Measurements from ENCODE around the gene IMPG2.
"Not testable (repeated sequence)": the region's sequence is repeated elsewhere in the genome, so short reads cannot be mapped to it uniquely, and the experiment has no call there.

IMPG2 gene

GRCh38 chr3:101320475-101320874 lies at the start of gene IMPG2:
IMPG2 (minus strand) TSS chr3:101320575; CDS start chr3:101320372, 203 bp downstream.
- DNase-seq (no peak), ATAC-seq (no peak)
- Mint-ChIP-seq H3K4me3 (no peak within 1 kb of the TSS), H3K4me1 (no peaks in the 10 kb centered on the region), H3K9me3 (no peaks in the 10 kb centered on the region), H3K27me3 (no peaks in the 10 kb centered on the region), H3K27ac (no peak within 1 kb of the TSS)

- no peak for DNase-seq
- Mint-ChIP-seq H3K27ac (no peak overlapping the region), H3K4me1 (no peaks in the 10 kb centered on the region), H3K4me3 (no peak overlapping the region), H3K9me3 (peaks cover 5 to 7% of the 10 kb centered on the region in 2 donors), H3K27me3 (no peaks in the 10 kb centered on the region)
- ATAC-seq, result no peak
Measured at GRCh38 chr3:101362406-101362805, 42.0 kb upstream of the IMPG2 start.

- no peaks in the 10 kb centered on the region for H3K4me1 Mint-ChIP-seq
- no peak overlapping the region for H3K27ac Mint-ChIP-seq
- H3K4me3 Mint-ChIP-seq, result no peak overlapping the region
- DNase-seq, result no peak
- no peaks in the 10 kb centered on the region for H3K27me3 Mint-ChIP-seq
- no peaks in the 10 kb centered on the region for H3K9me3 Mint-ChIP-seq
- no peak for ATAC-seq
Measured at GRCh38 chr3:101351829-101352228, 31.5 kb upstream of the IMPG2 start.

GRCh38 chr3:101340591-101340990 lies 20.2 kb upstream of the IMPG2 start:
- H3K27ac Mint-ChIP-seq, result peak overlapping the region in 1 of 2 donors; percentile 75
- DNase-seq (no peak), ATAC-seq (no peak)
- no peak overlapping the region for H3K4me3 Mint-ChIP-seq
- no peaks in the 10 kb centered on the region for H3K4me1 Mint-ChIP-seq
- H3K27me3 Mint-ChIP-seq, result no peaks in the 10 kb centered on the region
- no peaks in the 10 kb centered on the region for H3K9me3 Mint-ChIP-seq

- Mint-ChIP-seq H3K27me3 (no peaks in the 10 kb centered on the region), H3K9me3 (no peaks in the 10 kb centered on the region), H3K4me3 (no peak overlapping the region), H3K4me1 (no peaks in the 10 kb centered on the region), H3K27ac (peak overlapping the region in 1 of 2 donors; percentile 57)
- no peak for ATAC-seq
- DNase-seq, result no peak
Measured at GRCh38 chr3:101333883-101334282, 13.5 kb upstream of the IMPG2 start.

GRCh38 chr3:101329016-101329673 lies 8.8 kb upstream of the IMPG2 start:
- Mint-ChIP-seq H3K27ac (no peak overlapping the region), H3K4me3 (no peak overlapping the region), H3K27me3 (no peaks in the 10 kb centered on the region), H3K4me1 (no peaks in the 10 kb centered on the region), H3K9me3 (no peaks in the 10 kb centered on the region)
- ATAC-seq, result no peak
- DNase-seq, result no peak

- ATAC-seq (no peak), DNase-seq (no peak)
- no peaks in the 10 kb centered on the region for H3K27me3 Mint-ChIP-seq
- H3K9me3 Mint-ChIP-seq, result no peaks in the 10 kb centered on the region
- no peak overlapping the region for H3K27ac Mint-ChIP-seq
- H3K4me3 Mint-ChIP-seq, result no peak overlapping the region
- H3K4me1 Mint-ChIP-seq, result no peaks in the 10 kb centered on the region
Measured at GRCh38 chr3:101325393-101326134, 5.2 kb upstream of the IMPG2 start.

- no peaks in the 10 kb centered on the region for H3K4me1 Mint-ChIP-seq
- H3K4me3 Mint-ChIP-seq, result no peak overlapping the region
- ATAC-seq (no peak), DNase-seq (no peak)
- no peak overlapping the region for H3K27ac Mint-ChIP-seq
- H3K9me3 Mint-ChIP-seq, result no peaks in the 10 kb centered on the region
- no peaks in the 10 kb centered on the region for H3K27me3 Mint-ChIP-seq
Measured at GRCh38 chr3:101319531-101319930, 844 bp downstream of the IMPG2 start.

GRCh38 chr3:101312545-101312944 lies 7.8 kb downstream of the IMPG2 start:
- Mint-ChIP-seq H3K4me1 (no peaks in the 10 kb centered on the region), H3K9me3 (peaks cover 14 to 23% of the 10 kb centered on the region in 2 donors), H3K4me3 (no peak overlapping the region), H3K27ac (no peak overlapping the region), H3K27me3 (no peaks in the 10 kb centered on the region)
- ATAC-seq (no peak), DNase-seq (no peak)

- Mint-ChIP-seq H3K4me1 (no peaks in the 10 kb centered on the region), H3K27ac (no peak overlapping the region), H3K4me3 (no peak overlapping the region), H3K9me3 (peaks cover 18 to 27% of the 10 kb centered on the region in 2 donors), H3K27me3 (no peaks in the 10 kb centered on the region)
- no peak for DNase-seq
- no peak for ATAC-seq
Measured at GRCh38 chr3:101311676-101312075, 8.7 kb downstream of the IMPG2 start.

- ATAC-seq (no peak), DNase-seq (no peak)
- no peak overlapping the region for H3K27ac Mint-ChIP-seq
- no peaks in the 10 kb centered on the region for H3K4me1 Mint-ChIP-seq
- H3K9me3 Mint-ChIP-seq, result peaks cover 18 to 27% of the 10 kb centered on the region in 2 donors
- H3K27me3 Mint-ChIP-seq, result no peaks in the 10 kb centered on the region
- no peak overlapping the region for H3K4me3 Mint-ChIP-seq
Measured at GRCh38 chr3:101310978-101311375, 9.4 kb downstream of the IMPG2 start.

GRCh38 chr3:101308147-101308772 lies 12.1 kb downstream of the IMPG2 start:
- H3K27me3 Mint-ChIP-seq, H3K27ac Mint-ChIP-seq: not testable (repeated sequence)

GRCh38 chr3:101303836-101304235 lies 16.5 kb downstream of the IMPG2 start:
- H3K9me3 Mint-ChIP-seq, result peaks cover 23 to 26% of the 10 kb centered on the region in 2 donors
- ATAC-seq (no peak), DNase-seq (no peak)
- no peaks in the 10 kb centered on the region for H3K27me3 Mint-ChIP-seq
- H3K4me1 Mint-ChIP-seq, result no peaks in the 10 kb centered on the region
- H3K27ac Mint-ChIP-seq, result no peak overlapping the region
- H3K4me3 Mint-ChIP-seq, result no peak overlapping the region

More at GRCh38 chr3:101308147-101308772, 12.1 kb downstream of the IMPG2 start:
- not testable (repeated sequence) for H3K4me1 Mint-ChIP-seq, H3K4me3 Mint-ChIP-seq, ATAC-seq, DNase-seq
- peaks cover 22 to 27% of the 10 kb centered on the region in 2 donors for H3K9me3 Mint-ChIP-seq

- Mint-ChIP-seq H3K9me3 (peaks cover 20 to 22% of the 10 kb centered on the region in 2 donors), H3K27ac (no peak overlapping the region), H3K27me3 (no peaks in the 10 kb centered on the region), H3K4me3 (no peak overlapping the region), H3K4me1 (no peaks in the 10 kb centered on the region)
- ATAC-seq (no peak), DNase-seq (no peak)
Measured at GRCh38 chr3:101303089-101303731, 17.2 kb downstream of the IMPG2 start.

- no peak for DNase-seq
- Mint-ChIP-seq H3K4me1 (no peaks in the 10 kb centered on the region), H3K27ac (no peak overlapping the region), H3K9me3 (peaks cover 26 to 38% of the 10 kb centered on the region in 2 donors), H3K4me3 (no peak overlapping the region), H3K27me3 (no peaks in the 10 kb centered on the region)
- ATAC-seq, result no peak
Measured at GRCh38 chr3:101300073-101300472, 20.3 kb downstream of the IMPG2 start.

- H3K4me1 Mint-ChIP-seq, result no peaks in the 10 kb centered on the region
- H3K9me3 Mint-ChIP-seq, result peaks cover 19 to 31% of the 10 kb centered on the region in 2 donors
- H3K4me3 Mint-ChIP-seq, result no peak overlapping the region
- no peaks in the 10 kb centered on the region for H3K27me3 Mint-ChIP-seq
- no peak overlapping the region for H3K27ac Mint-ChIP-seq
- no peak for DNase-seq
- no peak for ATAC-seq
Measured at GRCh38 chr3:101292027-101292426, 28.3 kb downstream of the IMPG2 start.
